Measurements from ENCODE around the gene CHP1. TPM values are rescaled to one million over a fixed set of nuclear protein-coding genes. Genes with fewer than 3 reads are reported as not detected.
"Not testable (repeated sequence)": the region's sequence is repeated elsewhere in the genome, so short reads cannot be mapped to it uniquely, and the experiment has no call there.

The CHP1 gene
- total and polyA plus RNA-seq, 2 donors = 21.6 to 38.8 TPM

GRCh38 chr15:41262571-41262970 is 31.5 kb downstream of the CHP1 start:
- Histone ChIP-seq H3K4me1 (ENCODE audit: control insufficient read depth in 2 of 2, insufficient read depth in 2 of 2, low read length in 2 of 2) (peaks cover 0 to 4% of the 10 kb centered on the region in 2 donors), H3K27me3 (ENCODE audit: control insufficient read depth in 2 of 2, insufficient read depth in 1 of 2, low read length in 1 of 2) (no peaks in the 10 kb centered on the region), H3K9me3 (ENCODE audit: control insufficient read depth in 2 of 2, insufficient read depth in 1 of 2, low read length in 1 of 2) (peaks cover 0 to 1% of the 10 kb centered on the region in 2 donors), H3K27ac (ENCODE audit: low read depth in 1 of 2, low read length in 1 of 2) (no peak overlapping the region), H3K36me3 (ENCODE audit: control insufficient read depth in 2 of 2, insufficient read depth in 2 of 2, low read length in 1 of 2) (peaks cover 10 to 11% of the 10 kb centered on the region in 2 donors), H3K4me3 (ENCODE audit: low read length in 2 of 2) (no peak overlapping the region)
- 97% methylated on average over 8 of the region's 8 CpGs for WGBS
- no peak for DNase-seq (ENCODE audit: low read depth in 6 of 9, low spot score in 9 of 9)

GRCh38 chr15:41263891-41264351 is 32.9 kb downstream of the CHP1 start:
- H3K9me3 ChIP-seq (ENCODE audit: control insufficient read depth in 2 of 2, insufficient read depth in 1 of 2, low read length in 1 of 2) = peaks cover 0 to 1% of the 10 kb centered on the region in 2 donors
- H3K4me1 ChIP-seq (ENCODE audit: control insufficient read depth in 2 of 2, insufficient read depth in 2 of 2, low read length in 2 of 2) = peaks cover 0 to 4% of the 10 kb centered on the region in 2 donors
- WGBS = 92% methylated on average over 6 of the region's 6 CpGs
- H3K4me3 ChIP-seq (ENCODE audit: low read length in 2 of 2) = no peak overlapping the region
- H3K36me3 ChIP-seq (ENCODE audit: control insufficient read depth in 2 of 2, insufficient read depth in 2 of 2, low read length in 1 of 2) = peaks cover 10 to 11% of the 10 kb centered on the region in 2 donors
- H3K27me3 ChIP-seq (ENCODE audit: control insufficient read depth in 2 of 2, insufficient read depth in 1 of 2, low read length in 1 of 2) = no peaks in the 10 kb centered on the region
- no peak for DNase-seq (ENCODE audit: low read depth in 6 of 9, low spot score in 9 of 9)
- H3K27ac ChIP-seq (ENCODE audit: low read depth in 1 of 2, low read length in 1 of 2) = no peak overlapping the region

- Histone ChIP-seq H3K36me3 (ENCODE audit: control insufficient read depth in 2 of 2, insufficient read depth in 2 of 2, low read length in 1 of 2) (peaks cover 2 to 6% of the 10 kb centered on the region in 2 donors), H3K27ac (ENCODE audit: low read depth in 1 of 2, low read length in 1 of 2) (no peak overlapping the region), H3K4me1 (ENCODE audit: control insufficient read depth in 2 of 2, insufficient read depth in 2 of 2, low read length in 2 of 2) (no peaks in the 10 kb centered on the region), H3K9me3 (ENCODE audit: control insufficient read depth in 2 of 2, insufficient read depth in 1 of 2, low read length in 1 of 2) (no peaks in the 10 kb centered on the region), H3K4me3 (ENCODE audit: low read length in 2 of 2) (no peak overlapping the region), H3K27me3 (ENCODE audit: control insufficient read depth in 2 of 2, insufficient read depth in 1 of 2, low read length in 1 of 2) (no peaks in the 10 kb centered on the region)
- whole genome bisulfite sequencing = 98% methylated on average over 2 of the region's 2 CpGs
- DNase-seq (ENCODE audit: low read depth in 6 of 9, low spot score in 9 of 9) = no peak
Observed at GRCh38 chr15:41269887-41270286, 38.8 kb downstream of the CHP1 start.

- Histone ChIP-seq H3K27ac (ENCODE audit: low read depth in 1 of 2, low read length in 1 of 2) (no peak overlapping the region), H3K27me3 (ENCODE audit: control insufficient read depth in 2 of 2, insufficient read depth in 1 of 2, low read length in 1 of 2) (no peaks in the 10 kb centered on the region), H3K4me3 (ENCODE audit: low read length in 2 of 2) (no peak overlapping the region), H3K9me3 (ENCODE audit: control insufficient read depth in 2 of 2, insufficient read depth in 1 of 2, low read length in 1 of 2) (no peaks in the 10 kb centered on the region), H3K36me3 (ENCODE audit: control insufficient read depth in 2 of 2, insufficient read depth in 2 of 2, low read length in 1 of 2) (peaks cover 14 to 16% of the 10 kb centered on the region in 2 donors), H3K4me1 (ENCODE audit: control insufficient read depth in 2 of 2, insufficient read depth in 2 of 2, low read length in 2 of 2) (no peaks in the 10 kb centered on the region)
- DNase-seq (ENCODE audit: low read depth in 6 of 9, low spot score in 9 of 9) = no peak
Observed at GRCh38 chr15:41276831-41277230, 45.8 kb downstream of the CHP1 start.

- Histone ChIP-seq H3K27ac (ENCODE audit: low read depth in 1 of 2, low read length in 1 of 2) (no peak overlapping the region), H3K4me1 (ENCODE audit: control insufficient read depth in 2 of 2, insufficient read depth in 2 of 2, low read length in 2 of 2) (peaks cover 0 to 4% of the 10 kb centered on the region in 2 donors), H3K36me3 (ENCODE audit: control insufficient read depth in 2 of 2, insufficient read depth in 2 of 2, low read length in 1 of 2) (peaks cover 14% of the 10 kb centered on the region in 2 donors), H3K27me3 (ENCODE audit: control insufficient read depth in 2 of 2, insufficient read depth in 1 of 2, low read length in 1 of 2) (no peaks in the 10 kb centered on the region), H3K9me3 (ENCODE audit: control insufficient read depth in 2 of 2, insufficient read depth in 1 of 2, low read length in 1 of 2) (no peaks in the 10 kb centered on the region), H3K4me3 (ENCODE audit: low read length in 2 of 2) (no peak overlapping the region)
- WGBS = 88% methylated on average over 3 of the region's 3 CpGs
- no peak for DNase-seq (ENCODE audit: low read depth in 6 of 9, low spot score in 9 of 9)
Observed at GRCh38 chr15:41278319-41278718, 47.3 kb downstream of the CHP1 start.

GRCh38 chr15:41279535-41280283 is 48.6 kb downstream of the CHP1 start:
- no peak overlapping the region for H3K4me3 ChIP-seq (ENCODE audit: low read length in 2 of 2)
- 96% methylated on average over 1 of the region's 1 CpG for WGBS
- no peaks in the 10 kb centered on the region for H3K27me3 ChIP-seq (ENCODE audit: control insufficient read depth in 2 of 2, insufficient read depth in 1 of 2, low read length in 1 of 2)
- H3K27ac ChIP-seq (ENCODE audit: low read depth in 1 of 2, low read length in 1 of 2) = no peak overlapping the region
- peaks cover 10 to 11% of the 10 kb centered on the region in 2 donors for H3K36me3 ChIP-seq (ENCODE audit: control insufficient read depth in 2 of 2, insufficient read depth in 2 of 2, low read length in 1 of 2)
- no peak for DNase-seq (ENCODE audit: low read depth in 6 of 9, low spot score in 9 of 9)
- H3K9me3 ChIP-seq (ENCODE audit: control insufficient read depth in 2 of 2, insufficient read depth in 1 of 2, low read length in 1 of 2) = no peaks in the 10 kb centered on the region
- peaks cover 0 to 6% of the 10 kb centered on the region in 2 donors for H3K4me1 ChIP-seq (ENCODE audit: control insufficient read depth in 2 of 2, insufficient read depth in 2 of 2, low read length in 2 of 2)

GRCh38 chr15:41281236-41281635 is 50.2 kb downstream of the CHP1 start:
- Histone ChIP-seq H3K36me3 (ENCODE audit: control insufficient read depth in 2 of 2, insufficient read depth in 2 of 2, low read length in 1 of 2) (peaks cover 10 to 24% of the 10 kb centered on the region in 2 donors), H3K4me1 (ENCODE audit: control insufficient read depth in 2 of 2, insufficient read depth in 2 of 2, low read length in 2 of 2) (peaks cover 6 to 14% of the 10 kb centered on the region in 2 donors), H3K9me3 (ENCODE audit: control insufficient read depth in 2 of 2, insufficient read depth in 1 of 2, low read length in 1 of 2) (no peaks in the 10 kb centered on the region), H3K27ac (ENCODE audit: low read depth in 1 of 2, low read length in 1 of 2) (no peak overlapping the region), H3K4me3 (ENCODE audit: low read length in 2 of 2) (no peak overlapping the region), H3K27me3 (ENCODE audit: control insufficient read depth in 2 of 2, insufficient read depth in 1 of 2, low read length in 1 of 2) (no peaks in the 10 kb centered on the region)
- DNase-seq (ENCODE audit: low read depth in 6 of 9, low spot score in 9 of 9) = no peak
- WGBS = 100% methylated on average over 1 of the region's 1 CpG

GRCh38 chr15:41282436-41282835 is 51.4 kb downstream of the CHP1 start:
- peaks cover 6 to 14% of the 10 kb centered on the region in 2 donors for H3K4me1 ChIP-seq (ENCODE audit: control insufficient read depth in 2 of 2, insufficient read depth in 2 of 2, low read length in 2 of 2)
- H3K27ac ChIP-seq (ENCODE audit: low read depth in 1 of 2, low read length in 1 of 2); H3K9me3 ChIP-seq (ENCODE audit: control insufficient read depth in 2 of 2, insufficient read depth in 1 of 2, low read length in 1 of 2); H3K4me3 ChIP-seq (ENCODE audit: low read length in 2 of 2); H3K27me3 ChIP-seq (ENCODE audit: control insufficient read depth in 2 of 2, insufficient read depth in 1 of 2, low read length in 1 of 2); DNase-seq (ENCODE audit: low read depth in 6 of 9, low spot score in 9 of 9): not testable (repeated sequence)
- WGBS = 96% methylated on average over 10 of the region's 10 CpGs
- peaks cover 13 to 36% of the 10 kb centered on the region in 2 donors for H3K36me3 ChIP-seq (ENCODE audit: control insufficient read depth in 2 of 2, insufficient read depth in 2 of 2, low read length in 1 of 2)

- Histone ChIP-seq H3K27ac (ENCODE audit: low read depth in 1 of 2, low read length in 1 of 2) (peak overlapping the region; percentile 65 to 74), H3K4me1 (ENCODE audit: control insufficient read depth in 2 of 2, insufficient read depth in 2 of 2, low read length in 2 of 2) (peaks cover 6 to 14% of the 10 kb centered on the region in 2 donors), H3K4me3 (ENCODE audit: low read length in 2 of 2) (peak overlapping the region; percentile 77 to 98), H3K36me3 (ENCODE audit: control insufficient read depth in 2 of 2, insufficient read depth in 2 of 2, low read length in 1 of 2) (peaks cover 15 to 42% of the 10 kb centered on the region in 2 donors)
- 79% methylated on average over 19 of the region's 19 CpGs for WGBS
- peak in 1 of 9 donors; percentile 15 for DNase-seq (ENCODE audit: low read depth in 6 of 9, low spot score in 9 of 9)
- not testable (repeated sequence) for H3K27me3 ChIP-seq (ENCODE audit: control insufficient read depth in 2 of 2, insufficient read depth in 1 of 2, low read length in 1 of 2); H3K9me3 ChIP-seq (ENCODE audit: control insufficient read depth in 2 of 2, insufficient read depth in 1 of 2, low read length in 1 of 2)
Observed at GRCh38 chr15:41282980-41283652, 52.0 kb downstream of the CHP1 start.
